Measurements from ENCODE around the gene CCDC106. TPM values are rescaled to one million over a fixed set of nuclear protein-coding genes. Genes with fewer than 3 reads are reported as not detected.

CCDC106 gene
- total RNA-seq, 3 donors from 2014 or later (not counting 1 experiment from before 2014, with no cell fraction given): 2.0 to 3.2 (median 3.2) TPM

- DNase-seq: no peak
- WGBS (ENCODE audit: insufficient coverage): 96% methylated on average over 35 of the region's 35 CpGs
These were observed 41.5 kb downstream of the CCDC106 start for GRCh38 chr19:55689411-55690108.

DNA sequence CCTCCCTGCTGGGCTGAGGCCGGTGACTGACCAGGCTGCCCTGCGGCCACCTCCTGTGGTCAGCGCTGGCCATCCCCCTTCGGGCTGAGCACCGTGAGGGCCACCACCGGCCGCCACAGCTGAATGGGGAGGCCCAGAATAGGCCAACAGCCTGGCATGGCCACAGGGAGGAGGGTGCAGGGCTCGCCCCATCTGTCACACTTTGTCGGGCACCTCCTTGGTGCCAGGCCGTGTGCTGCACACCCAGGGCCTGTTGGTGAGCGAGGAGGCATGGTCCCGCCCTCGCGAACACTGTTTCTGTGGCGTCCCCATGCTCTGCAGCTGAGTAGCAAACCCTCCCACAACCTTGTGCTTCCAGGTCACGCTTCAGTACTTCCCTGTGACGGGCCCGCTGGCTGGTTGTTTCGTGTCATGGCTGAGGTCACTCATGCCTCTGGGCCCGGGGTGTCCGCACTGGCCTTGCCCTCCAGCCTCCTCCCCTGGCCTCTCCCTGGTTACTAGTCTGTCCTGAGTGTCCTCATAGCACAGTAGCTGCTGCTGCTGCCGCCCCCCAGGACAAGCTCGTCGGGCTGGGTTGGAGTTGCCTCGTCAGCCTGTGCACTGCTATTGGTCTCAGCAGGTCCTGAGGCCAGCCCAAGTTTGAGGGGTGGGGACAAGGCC is 42.2 kb downstream of the CCDC106 start:
- peaks cover 66% of the 10 kb centered on the region for H3K36me3 ChIP-seq (ENCODE audit: control insufficient read depth, insufficient read depth, low read length)
- H3K4me3 ChIP-seq (ENCODE audit: low read length): no peak overlapping the region
- TF ChIP-seq, protein P1, sequence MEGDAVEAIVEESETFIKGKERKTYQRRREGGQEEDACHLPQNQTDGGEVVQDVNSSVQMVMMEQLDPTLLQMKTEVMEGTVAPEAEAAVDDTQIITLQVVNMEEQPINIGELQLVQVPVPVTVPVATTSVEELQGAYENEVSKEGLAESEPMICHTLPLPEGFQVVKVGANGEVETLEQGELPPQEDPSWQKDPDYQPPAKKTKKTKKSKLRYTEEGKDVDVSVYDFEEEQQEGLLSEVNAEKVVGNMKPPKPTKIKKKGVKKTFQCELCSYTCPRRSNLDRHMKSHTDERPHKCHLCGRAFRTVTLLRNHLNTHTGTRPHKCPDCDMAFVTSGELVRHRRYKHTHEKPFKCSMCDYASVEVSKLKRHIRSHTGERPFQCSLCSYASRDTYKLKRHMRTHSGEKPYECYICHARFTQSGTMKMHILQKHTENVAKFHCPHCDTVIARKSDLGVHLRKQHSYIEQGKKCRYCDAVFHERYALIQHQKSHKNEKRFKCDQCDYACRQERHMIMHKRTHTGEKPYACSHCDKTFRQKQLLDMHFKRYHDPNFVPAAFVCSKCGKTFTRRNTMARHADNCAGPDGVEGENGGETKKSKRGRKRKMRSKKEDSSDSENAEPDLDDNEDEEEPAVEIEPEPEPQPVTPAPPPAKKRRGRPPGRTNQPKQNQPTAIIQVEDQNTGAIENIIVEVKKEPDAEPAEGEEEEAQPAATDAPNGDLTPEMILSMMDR (IDR thresholded peaks at IDR 0.05): no peak
- H3K27ac Mint-ChIP-seq: no peak overlapping the region
- no peak overlapping the region for H3K27ac ChIP-seq (ENCODE audit: low read length)
- H3K4me1 Mint-ChIP-seq: peaks cover 0 to 13% of the 10 kb centered on the region in 2 donors
- no peak overlapping the region for H3K4me3 Mint-ChIP-seq
- no peaks in the 10 kb centered on the region for H3K27me3 ChIP-seq (ENCODE audit: control insufficient read depth, insufficient read depth, low read length)
- no peaks in the 10 kb centered on the region for H3K27me3 Mint-ChIP-seq (ENCODE audit: low read depth in 2 of 2)
- H3K9me3 ChIP-seq (ENCODE audit: control insufficient read depth, insufficient read depth, low read length): no peaks in the 10 kb centered on the region
- no peaks in the 10 kb centered on the region for H3K36me3 Mint-ChIP-seq
- H3K9me3 Mint-ChIP-seq: no peaks in the 10 kb centered on the region
- ATAC-seq (no peak), DNase-seq (no peak)
- WGBS (ENCODE audit: insufficient coverage): 98% methylated on average over 25 of the region's 25 CpGs
- intact Hi-C loops (cut with micrococcal nuclease): no loop called here
- peaks cover 7% of the 10 kb centered on the region for H3K4me1 ChIP-seq (ENCODE audit: control insufficient read depth, insufficient read depth, low read length)

More at GRCh38 chr19:55689411-55690108, 41.5 kb downstream of the CCDC106 start:
- no peaks in the 10 kb centered on the region for H3K27me3 ChIP-seq (ENCODE audit: control insufficient read depth, insufficient read depth, low read length)
- H3K9me3 ChIP-seq (ENCODE audit: control insufficient read depth, insufficient read depth, low read length): no peaks in the 10 kb centered on the region
- Mint-ChIP-seq H3K36me3 (no peaks in the 10 kb centered on the region), H3K27ac (no peak overlapping the region), H3K4me3 (no peak overlapping the region), H3K4me1 (peaks cover 0 to 16% of the 10 kb centered on the region in 2 donors), H3K27me3 (ENCODE audit: low read depth in 2 of 2) (no peaks in the 10 kb centered on the region), H3K9me3 (no peaks in the 10 kb centered on the region)
- peaks cover 7% of the 10 kb centered on the region for H3K4me1 ChIP-seq (ENCODE audit: control insufficient read depth, insufficient read depth, low read length)
- H3K4me3 ChIP-seq (ENCODE audit: low read length): no peak overlapping the region
- H3K36me3 ChIP-seq (ENCODE audit: control insufficient read depth, insufficient read depth, low read length): peaks cover 64% of the 10 kb centered on the region
- TF ChIP-seq, protein P1 (IDR thresholded peaks at IDR 0.05): no peak
- no peak overlapping the region for H3K27ac ChIP-seq (ENCODE audit: low read length)
- intact Hi-C loops (cut with micrococcal nuclease): no loop called here
- ATAC-seq: no peak

GRCh38 chr19:55690769-55691545 is 42.9 kb downstream of the CCDC106 start:
- H3K27me3 ChIP-seq (ENCODE audit: control insufficient read depth, insufficient read depth, low read length): no peaks in the 10 kb centered on the region
- intact Hi-C loops (cut with micrococcal nuclease): no loop called here
- H3K4me1 Mint-ChIP-seq: peaks cover 0 to 10% of the 10 kb centered on the region in 2 donors
- no peak for DNase-seq
- peaks cover 67% of the 10 kb centered on the region for H3K36me3 ChIP-seq (ENCODE audit: control insufficient read depth, insufficient read depth, low read length)
- H3K27me3 Mint-ChIP-seq (ENCODE audit: low read depth in 2 of 2): no peaks in the 10 kb centered on the region
- 98% methylated on average over 30 of the region's 31 CpGs for WGBS (ENCODE audit: insufficient coverage)
- no peaks in the 10 kb centered on the region for H3K36me3 Mint-ChIP-seq
- H3K4me1 ChIP-seq (ENCODE audit: control insufficient read depth, insufficient read depth, low read length): peaks cover 7% of the 10 kb centered on the region
- ATAC-seq: no peak
- no peak overlapping the region for H3K27ac ChIP-seq (ENCODE audit: low read length)
- no peaks in the 10 kb centered on the region for H3K9me3 Mint-ChIP-seq
- no peak overlapping the region for H3K4me3 Mint-ChIP-seq
- H3K4me3 ChIP-seq (ENCODE audit: low read length): no peak overlapping the region
- H3K27ac Mint-ChIP-seq: no peak overlapping the region
- H3K9me3 ChIP-seq (ENCODE audit: control insufficient read depth, insufficient read depth, low read length): no peaks in the 10 kb centered on the region
- TF ChIP-seq, protein P1 (IDR thresholded peaks at IDR 0.05): no peak
